Measurements from ENCODE around the gene ADAMTS7.

DNA sequence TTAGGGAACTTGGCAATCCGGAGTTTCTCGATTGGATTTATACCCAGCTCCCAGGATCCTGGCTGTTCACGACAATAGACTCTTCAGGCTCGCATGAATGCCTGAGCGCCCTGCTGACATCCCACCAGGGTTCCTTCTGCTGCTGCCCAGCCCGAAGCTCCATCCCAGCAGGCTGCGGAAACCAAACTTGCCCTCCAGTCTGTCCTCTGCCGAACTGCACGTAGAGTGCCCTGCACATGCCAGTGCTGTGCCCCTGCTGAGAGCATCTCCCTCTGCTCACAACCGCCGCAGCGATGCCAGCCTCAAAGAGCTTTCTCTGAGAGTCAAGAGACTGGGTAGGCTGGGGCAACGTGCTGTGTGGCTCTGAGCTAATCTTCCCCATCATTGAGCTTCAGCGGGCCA lies 6.9 kb downstream of the ADAMTS7 start:
- TF ChIP-seq ATF6 (CRISPR knock-in tag; conservative IDR thresholded peaks at IDR 0.05): no peak
- no peak for TF ChIP-seq STAT6 (CRISPR knock-in tag; IDR thresholded peaks at IDR 0.05; ENCODE audit: borderline replicate concordance)
- TF ChIP-seq ZNF232 (CRISPR knock-in tag; IDR thresholded peaks at IDR 0.05; ENCODE audit: borderline replicate concordance): no peak
- no peak for TF ChIP-seq EZH2 (conservative IDR thresholded peaks at IDR 0.05; ENCODE audit: low read depth, low read length)
